Left lung (tissue), 10 donors: Measurements from ENCODE around the gene KCTD5. TPM values are rescaled to one million over a fixed set of nuclear protein-coding genes. Genes with fewer than 3 reads are reported as not detected.
A peak's percentile ranks its signal among the peaks of the same experiment; 100 is the strongest.
"Not testable (repeated sequence)": the region's sequence is repeated elsewhere in the genome, so short reads cannot be mapped to it uniquely, and the experiment has no call there.

Experiments
- ATAC-seq: fragments of 200-7000 bp; cut with Tn5 transposase; one replicate; pipeline ENCODE4 v1.9.1; 2020; ENCODE audit warnings: moderate library complexity
- DNase-seq, 4 donors: peaks; one replicate each; pipeline ENCODE4 v3.0.0-alpha.2; 2013 to 2020
- H3K27ac ChIP-seq, 2 donors: fragments of 200-600 bp; sonication (generic) in 1 of 2; one replicate each; pipeline versions ENCODE4 v1.5.0 to v1.8.0; 2020 to 2021
- H3K27me3 ChIP-seq, 2 donors: fragments of 200-600 bp; sonication (generic) in 1 of 2; one replicate each; pipeline versions ENCODE4 v1.5.0 to v1.8.0; 2020 to 2021
- H3K36me3 ChIP-seq, 2 donors: fragments of 200-600 bp; sonication (generic) in 1 of 2; one replicate each; pipeline versions ENCODE4 v1.5.0 to v1.8.0; 2020 to 2021
- H3K4me1 ChIP-seq, 2 donors: fragments of 200-600 bp; one replicate each; pipeline ENCODE4 v1.8.0; 2021
- H3K4me3 ChIP-seq, 2 donors: fragments of 200-600 bp; sonication (generic) in 1 of 2; one replicate each; pipeline versions ENCODE4 v1.5.0 to v1.8.0; 2020 to 2021; ENCODE audit warnings: mild to moderate bottlenecking in 1 of 2
- H3K9me3 ChIP-seq, 2 donors: fragments of 200-600 bp; sonication (generic) in 1 of 2; one replicate each; pipeline versions ENCODE4 v1.5.0 to v1.8.0; 2020 to 2021
- CTCF ChIP-seq, 2 donors: fragments of 200-600 bp; sonication (generic) in 1 of 2; IDR thresholded peaks; one replicate each; pipeline versions ENCODE4 v1.5.0 to v1.8.0; 2021; ENCODE audit warnings: antibody characterized with exemption in 2 of 2
- intact Hi-C, 2 donors: fragments of 100-400 bp; cut with DNase I; formaldehyde crosslinking; loops; one replicate each; pipeline versions ENCODE4 v1.11.2 to v1.14.2; 2022
- polyA plus RNA-seq, 6 donors: library from polyadenylated mRNA; unstranded; fragments of 120-200 nt; gene quantifications; one replicate each; pipeline ENCODE4 v1.2.1, GENCODE V29; 2013; ENCODE audit not compliant: insufficient read length in 6 of 6
- total RNA-seq, 2 donors: library from RNA; stranded (reverse); fragmentation: NEBNext Ultra II Directional; extraction: Animal tissue kit (Norgen Biotek cat#: 25700); gene quantifications; one replicate each; pipeline ENCODE4 v1.2.1, GENCODE V29; 2021
- donor health status: DM: no; HTN: yes; CAD: no.
- donor health status: DM: no; HTN: no; CAD: no.

The KCTD5 gene
- total and polyA plus RNA-seq, 8 donors: 18.4 to 28.3 (median 21.4) TPM

GRCh38 chr16:2673066-2673999, 9.0 kb upstream of the KCTD5 start:
- Histone ChIP-seq H3K27ac (peak overlapping the region; percentile 53 to 94), H3K9me3 (no peaks in the 10 kb centered on the region), H3K27me3 (no peaks in the 10 kb centered on the region), H3K4me3 (peak overlapping the region; percentile 42 to 62), H3K4me1 (peaks cover 8 to 43% of the 10 kb centered on the region in 2 donors), H3K36me3 (peaks cover 0 to 12% of the 10 kb centered on the region in 2 donors)
- ATAC-seq (peak; percentile 98), DNase-seq (peak; percentile 88 to 99 (median 95))
- no peak for TF ChIP-seq CTCF (IDR thresholded peaks at IDR 0.05)
- intact Hi-C loops: no loop called here

- intact Hi-C loops: no loop called here
- no peaks in the 10 kb centered on the region for H3K36me3 ChIP-seq
- H3K4me3 ChIP-seq: no peak overlapping the region
- ATAC-seq: no peak
- peak overlapping the region in 1 of 2 donors; percentile 94 for H3K27ac ChIP-seq
- H3K27me3 ChIP-seq: no peaks in the 10 kb centered on the region
- DNase-seq: no peak
- H3K4me1 ChIP-seq: peaks cover 8 to 39% of the 10 kb centered on the region in 2 donors
- no peak for TF ChIP-seq CTCF (IDR thresholded peaks at IDR 0.05)
- H3K9me3 ChIP-seq: no peaks in the 10 kb centered on the region
Observed at GRCh38 chr16:2675021-2675420, 7.3 kb upstream of the KCTD5 start.

- ATAC-seq: no peak
- Histone ChIP-seq H3K4me1 (peaks cover 8 to 37% of the 10 kb centered on the region in 2 donors), H3K9me3 (no peaks in the 10 kb centered on the region), H3K36me3 (no peaks in the 10 kb centered on the region), H3K27me3 (no peaks in the 10 kb centered on the region), H3K4me3 (no peak overlapping the region), H3K27ac (no peak overlapping the region)
- intact Hi-C loops: no loop called here
- DNase-seq: peak in 1 of 4 donors; percentile 24
- no peak for TF ChIP-seq CTCF (IDR thresholded peaks at IDR 0.05)
Observed at GRCh38 chr16:2675714-2676113, 6.6 kb upstream of the KCTD5 start.

- H3K27ac ChIP-seq, H3K4me3 ChIP-seq, H3K9me3 ChIP-seq, ATAC-seq, H3K27me3 ChIP-seq, DNase-seq, H3K36me3 ChIP-seq, intact Hi-C loops: not testable (repeated sequence)
- H3K4me1 ChIP-seq: peaks cover 5 to 38% of the 10 kb centered on the region in 2 donors
Observed at GRCh38 chr16:2676937-2677336, 5.4 kb upstream of the KCTD5 start.

- ATAC-seq, intact Hi-C loops, H3K27ac ChIP-seq, H3K4me3 ChIP-seq, H3K9me3 ChIP-seq, H3K27me3 ChIP-seq, H3K36me3 ChIP-seq: not testable (repeated sequence)
- H3K4me1 ChIP-seq: peaks cover 3 to 40% of the 10 kb centered on the region in 2 donors
- peak in 1 of 4 donors; percentile 30 for DNase-seq
Observed at GRCh38 chr16:2678206-2678965, 3.9 kb upstream of the KCTD5 start.

- peaks cover 3 to 36% of the 10 kb centered on the region in 2 donors for H3K4me1 ChIP-seq
- H3K9me3 ChIP-seq, H3K27me3 ChIP-seq, H3K27ac ChIP-seq, H3K36me3 ChIP-seq, intact Hi-C loops, DNase-seq, ATAC-seq, H3K4me3 ChIP-seq: not testable (repeated sequence)
Observed at GRCh38 chr16:2679902-2680301, 2.4 kb upstream of the KCTD5 start.

- H3K27me3 ChIP-seq, ATAC-seq, H3K9me3 ChIP-seq, H3K27ac ChIP-seq, DNase-seq, intact Hi-C loops, H3K4me3 ChIP-seq, H3K36me3 ChIP-seq: not testable (repeated sequence)
- peaks cover 3 to 32% of the 10 kb centered on the region in 2 donors for H3K4me1 ChIP-seq
Observed at GRCh38 chr16:2680360-2680759, 2.0 kb upstream of the KCTD5 start.

- Histone ChIP-seq H3K27ac (peak overlapping the region; percentile 67 to 90), H3K4me3 (peak overlapping the region; percentile 97), H3K4me1 (peaks cover 3 to 43% of the 10 kb centered on the region in 2 donors)
- ATAC-seq, H3K9me3 ChIP-seq, H3K27me3 ChIP-seq, DNase-seq, H3K36me3 ChIP-seq, intact Hi-C loops: not testable (repeated sequence)
Observed at GRCh38 chr16:2683041-2683440, 718 bp downstream of the KCTD5 start.

GRCh38 chr16:2686075-2686474, 3.8 kb downstream of the KCTD5 start:
- H3K27ac ChIP-seq, H3K4me3 ChIP-seq, H3K36me3 ChIP-seq, DNase-seq, ATAC-seq, H3K9me3 ChIP-seq, intact Hi-C loops, H3K27me3 ChIP-seq: not testable (repeated sequence)
- peaks cover 3 to 51% of the 10 kb centered on the region in 2 donors for H3K4me1 ChIP-seq
